Measurements from ENCODE around the gene DTD2.
A peak's percentile ranks its signal among the peaks of the same experiment; 100 is the strongest.
"Not testable (repeated sequence)": the region's sequence is repeated elsewhere in the genome, so short reads cannot be mapped to it uniquely, and the experiment has no call there.

DTD2 gene

DNA sequence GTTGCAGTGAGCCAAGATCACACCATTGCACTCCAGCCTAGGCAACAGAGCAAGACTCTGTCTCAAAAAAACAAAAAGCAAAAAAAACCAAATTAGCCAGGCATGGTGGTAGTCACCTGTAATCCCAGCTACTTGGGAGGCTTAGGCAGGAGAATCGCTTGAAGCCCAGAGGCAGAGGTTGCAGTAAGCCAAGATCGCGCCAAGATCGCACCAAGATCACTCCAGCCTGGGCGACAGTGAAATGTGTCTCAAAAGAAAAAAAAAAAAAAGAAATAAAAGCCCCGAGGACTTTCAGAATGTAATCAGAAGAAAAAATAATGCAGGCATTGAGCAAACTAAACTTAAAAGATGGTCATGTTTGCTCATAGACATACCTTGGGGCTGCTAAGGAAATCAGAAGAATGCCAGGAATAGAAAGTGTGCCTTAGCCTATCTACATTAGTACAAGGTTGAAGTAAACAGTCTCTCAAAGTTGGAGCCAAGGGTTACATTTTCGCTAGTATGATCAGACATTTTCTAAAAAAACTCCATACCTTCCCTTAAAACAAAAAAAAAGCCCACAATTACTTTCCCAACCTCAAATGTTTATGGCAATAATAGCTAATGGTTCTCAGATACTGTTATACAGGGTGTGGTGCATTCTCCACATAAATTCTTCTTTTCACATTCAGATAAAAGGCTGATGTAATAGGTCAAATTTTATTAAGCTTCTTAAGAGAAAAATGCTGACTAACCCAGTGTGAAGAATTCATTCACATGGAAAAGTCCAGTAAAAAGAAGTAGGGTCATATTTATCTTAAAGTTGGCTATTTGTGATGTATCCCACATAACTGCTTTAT, 15.8 kb downstream of the DTD2 start:
- no peak for DNase-seq

DNA sequence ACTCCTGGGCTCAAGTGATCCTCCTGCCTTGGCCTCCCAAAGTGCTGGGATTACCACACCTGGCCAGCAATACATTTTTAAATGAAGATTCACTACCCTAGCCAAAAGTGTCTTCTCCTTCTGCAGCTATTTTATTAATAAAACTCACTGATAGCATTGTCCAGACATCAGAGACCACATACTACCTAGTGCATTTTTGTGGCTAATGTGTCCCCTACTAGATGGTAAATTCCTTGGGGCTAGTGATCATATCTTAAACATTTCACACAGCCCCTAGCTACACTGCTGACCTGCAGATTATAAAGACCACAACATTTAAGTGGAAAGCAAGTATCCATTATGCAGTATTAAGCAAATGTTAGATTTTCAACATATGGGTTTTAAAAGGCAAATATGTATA, 17.0 kb downstream of the DTD2 start:
- DNase-seq = no peak

DNA sequence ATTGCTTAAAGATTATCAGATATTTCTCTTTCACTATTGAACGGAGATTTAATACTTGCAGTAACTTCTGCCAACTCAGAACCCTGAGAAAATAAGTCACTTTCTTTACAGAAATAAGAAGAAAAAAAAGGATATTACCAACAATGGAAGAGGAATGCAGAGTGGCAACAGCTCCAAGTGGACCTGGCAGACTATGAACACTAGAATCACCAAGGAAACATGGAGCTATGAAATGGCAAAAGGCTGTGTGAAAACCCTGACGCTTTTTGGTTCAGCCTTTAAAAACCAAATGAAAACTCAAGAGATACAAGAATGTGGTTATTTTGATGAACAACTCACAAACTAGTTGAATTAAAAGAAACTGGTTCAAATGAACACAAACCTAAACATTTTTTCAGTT, 17.7 kb downstream of the DTD2 start:
- no peak for DNase-seq

DNA sequence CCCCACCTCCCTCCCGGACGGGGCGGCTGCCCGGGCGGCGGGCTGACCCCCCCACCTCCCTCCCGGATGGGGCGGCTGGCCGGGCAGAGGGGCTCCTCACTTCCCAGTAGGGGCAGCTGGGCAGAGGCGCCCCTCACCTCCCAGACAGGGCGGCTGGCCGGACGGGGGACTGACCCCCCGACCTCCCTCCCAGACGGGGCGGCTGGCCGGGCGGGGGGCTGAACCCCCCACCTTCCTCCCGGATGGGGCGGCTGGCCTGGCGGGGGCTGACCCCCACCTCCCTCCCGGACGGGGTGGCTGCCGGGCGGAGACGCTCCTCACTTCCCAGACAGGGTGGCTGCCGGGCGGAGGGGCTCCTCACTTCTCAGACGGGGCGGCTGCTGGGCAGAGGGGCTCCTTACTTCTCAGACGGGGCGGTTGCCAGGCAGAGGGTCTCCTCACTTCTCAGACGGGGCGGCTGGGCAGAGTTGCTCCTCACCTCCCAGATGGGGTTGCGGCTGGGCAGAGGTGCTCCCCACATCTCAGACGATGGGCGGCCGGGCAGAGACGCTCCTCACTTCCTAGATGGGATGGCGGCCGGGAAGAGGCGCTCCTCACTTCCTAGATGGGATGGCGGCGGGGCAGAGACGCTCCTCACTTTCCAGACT, 20.1 kb downstream of the DTD2 start:
- not testable (repeated sequence) for DNase-seq

DNA sequence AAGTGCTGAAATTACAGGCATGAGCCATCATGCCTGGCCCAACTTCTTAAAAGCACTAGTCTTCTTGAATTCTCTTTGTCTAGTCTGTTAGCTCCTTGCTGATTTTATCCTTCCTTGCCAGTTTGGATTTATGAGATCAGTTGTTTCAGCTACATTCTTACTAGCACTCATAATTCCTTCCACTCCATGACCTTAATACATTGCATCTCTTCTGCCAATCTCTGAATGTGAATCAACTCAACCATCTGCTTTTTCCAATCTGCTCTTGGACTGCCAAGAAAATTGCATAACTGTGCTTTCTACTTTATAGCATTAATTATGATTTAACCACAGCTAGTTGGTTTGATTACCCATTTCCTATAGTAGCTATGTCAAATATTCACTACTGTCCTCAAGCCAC, 22.0 kb downstream of the DTD2 start:
- no peak for DNase-seq

DNA sequence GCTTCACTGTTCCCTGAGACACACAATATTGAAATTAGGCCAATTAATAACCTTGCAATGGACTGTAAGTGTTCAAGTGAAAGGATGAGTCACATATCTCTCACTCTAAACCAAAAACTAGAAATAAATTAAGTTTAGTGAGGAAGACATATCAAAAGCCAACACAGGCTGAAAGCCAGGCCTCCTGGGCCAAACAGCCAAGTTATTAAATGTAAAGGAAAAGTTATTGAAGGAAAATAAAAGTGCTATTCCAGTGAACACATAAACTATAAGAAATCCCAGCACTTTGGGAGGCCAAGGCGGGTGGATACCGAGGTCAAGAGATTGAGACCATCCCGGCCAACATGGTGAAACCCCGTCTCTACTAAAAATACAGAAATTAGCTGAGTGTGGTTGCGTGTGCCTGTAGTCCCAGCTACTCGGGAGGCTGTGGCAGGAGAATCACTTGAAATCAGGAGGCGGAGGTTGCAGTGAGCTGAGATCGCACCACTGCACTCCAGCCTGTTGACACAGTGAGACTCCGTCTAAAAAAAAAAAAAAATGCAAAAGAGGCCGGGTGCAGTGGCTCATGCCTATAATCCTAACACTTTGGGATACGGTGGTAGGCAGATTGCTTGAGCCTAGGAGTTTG, 26.6 kb downstream of the DTD2 start:
- no peak for DNase-seq

DNA sequence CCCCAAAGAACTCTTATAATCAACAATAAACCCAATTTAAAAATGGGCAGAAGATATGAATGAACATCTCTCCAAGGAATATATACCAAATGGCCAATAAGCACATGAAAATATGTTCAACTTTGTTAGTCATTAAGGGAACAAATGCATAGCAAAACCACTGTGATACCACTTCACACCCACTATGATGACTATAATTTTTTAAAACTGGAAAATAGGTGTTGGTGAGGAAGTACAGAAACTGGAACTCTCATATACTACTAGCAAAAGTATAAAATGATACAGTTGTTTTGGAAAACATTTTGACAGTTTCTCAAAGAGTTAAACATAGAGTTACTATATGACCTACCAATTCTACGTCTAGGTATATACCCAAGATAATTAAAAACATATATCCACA, 27.5 kb downstream of the DTD2 start:
- DNase-seq = no peak

DNA sequence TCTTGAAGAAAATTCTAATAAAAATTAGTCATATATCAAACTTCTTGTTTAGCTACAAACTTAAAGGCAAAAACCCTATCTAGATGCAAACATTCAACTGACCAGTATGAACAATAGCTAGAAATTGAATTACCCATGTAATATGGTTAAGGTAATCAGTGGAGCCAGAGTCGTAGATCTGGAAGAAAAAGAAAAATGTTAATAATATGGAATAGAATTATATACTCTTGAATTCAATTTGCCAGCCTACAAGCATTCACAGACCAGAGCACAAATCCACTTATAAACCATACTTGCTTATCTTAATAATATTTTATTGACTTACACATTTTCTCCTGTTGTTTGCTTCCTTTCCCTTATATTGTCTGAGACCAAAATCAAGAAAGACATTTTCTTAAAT, 29.3 kb downstream of the DTD2 start:
- no peak for DNase-seq

DNA sequence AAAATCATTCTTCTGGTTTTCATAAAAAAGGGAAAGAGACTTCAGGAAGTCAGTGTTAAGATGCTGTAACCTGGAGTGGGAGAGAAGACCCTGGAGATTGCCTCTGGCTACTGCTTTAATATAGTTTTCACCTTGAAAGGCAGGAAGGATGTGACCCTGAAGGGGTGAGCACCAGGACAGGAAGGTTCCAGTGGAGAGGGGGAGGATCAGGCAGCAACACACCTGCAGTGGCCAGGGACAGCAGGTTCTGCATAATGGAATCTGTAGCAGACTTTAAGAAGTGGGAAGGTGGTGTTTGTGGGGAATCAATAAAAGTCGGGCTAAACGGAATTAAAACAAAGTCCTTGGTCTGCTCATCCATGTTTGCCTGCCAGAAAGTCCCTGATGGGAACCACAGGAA, 30.6 kb downstream of the DTD2 start:
- DNase-seq = no peak

DNA sequence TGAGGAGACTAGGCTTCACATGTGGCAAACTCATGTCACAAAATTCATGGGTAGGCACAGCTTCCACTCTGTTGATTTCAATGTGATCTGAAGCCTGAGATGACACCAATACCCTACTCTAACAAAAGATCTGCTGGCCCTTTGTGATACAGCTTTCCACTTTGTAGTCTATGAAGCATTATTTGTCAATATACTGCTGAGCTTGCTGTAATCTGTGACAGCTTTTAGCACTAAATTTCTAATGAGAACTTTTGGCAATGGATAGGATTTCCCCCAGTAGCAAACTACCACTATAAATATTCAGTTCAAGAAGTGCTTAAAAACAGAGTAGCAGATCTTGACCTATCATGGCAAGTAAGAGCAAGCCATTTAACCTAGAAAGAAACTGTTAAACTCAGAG, 31.4 kb downstream of the DTD2 start:
- no peak for DNase-seq

DNA sequence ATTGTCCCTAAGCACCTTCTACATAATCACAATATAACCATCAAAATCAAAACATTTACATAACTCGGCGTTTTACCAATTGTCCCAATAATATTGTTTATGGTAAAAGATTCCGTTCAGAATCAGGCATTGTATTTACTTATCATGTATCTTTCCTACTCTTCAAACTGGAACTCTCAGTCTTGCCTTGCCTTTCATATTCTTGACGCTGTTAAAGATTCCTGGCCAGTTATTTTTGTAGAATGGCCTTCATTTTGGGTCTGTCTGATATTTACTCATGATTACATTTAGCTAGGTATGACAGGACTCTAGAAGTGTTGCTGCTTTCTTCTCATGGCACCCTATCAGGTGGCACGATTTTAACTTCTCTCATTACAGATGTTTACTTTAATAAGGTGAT, 36.1 kb downstream of the DTD2 start:
- no peak for DNase-seq

DNA sequence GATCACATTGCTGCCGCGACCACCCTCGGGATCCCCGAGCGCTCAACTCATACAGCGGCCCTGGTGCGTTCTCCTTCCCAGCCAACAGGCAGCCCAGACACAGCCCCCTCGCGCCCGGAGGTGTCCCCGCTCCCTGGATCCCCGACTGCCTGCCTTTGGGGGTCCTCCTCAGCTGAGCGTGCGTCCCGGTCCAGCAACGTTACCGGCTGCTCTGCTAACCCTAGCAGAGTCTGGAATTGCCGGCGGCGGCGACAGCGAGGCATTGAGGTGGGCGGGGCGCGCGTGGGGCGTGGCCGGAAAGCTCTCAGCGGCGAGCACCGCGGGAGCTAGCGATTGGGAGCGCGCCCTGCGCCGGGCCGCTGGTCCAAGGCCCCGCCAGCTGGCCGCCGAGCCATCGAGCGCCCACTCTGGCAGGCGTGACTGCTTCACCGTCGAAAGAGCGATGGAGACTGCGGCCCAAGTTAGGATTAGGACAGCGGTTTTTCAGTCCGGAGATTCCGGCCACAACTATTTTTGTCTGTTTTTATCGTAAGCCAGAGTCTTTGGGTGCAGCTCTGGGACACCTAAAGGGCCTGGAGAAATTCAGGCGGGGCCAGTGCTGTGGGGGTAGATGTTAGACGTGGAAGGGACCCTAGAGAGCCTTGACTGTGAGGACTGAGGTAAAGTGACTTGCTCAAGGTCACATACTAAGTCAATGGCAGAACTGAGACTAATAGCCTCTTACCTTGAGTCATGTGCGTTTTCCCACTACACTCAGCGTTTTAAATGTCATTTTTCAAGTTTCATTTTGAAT, 36.8 kb downstream of the DTD2 start, which contains the start of gene HEATR5A:
Gene HEATR5A, minus strand, starts transcription at position 232 of the 793 bp plus-strand sequence. CDS start 17,575 bp downstream, outside the sequence.
- peak; percentile 94 for DNase-seq

DNA sequence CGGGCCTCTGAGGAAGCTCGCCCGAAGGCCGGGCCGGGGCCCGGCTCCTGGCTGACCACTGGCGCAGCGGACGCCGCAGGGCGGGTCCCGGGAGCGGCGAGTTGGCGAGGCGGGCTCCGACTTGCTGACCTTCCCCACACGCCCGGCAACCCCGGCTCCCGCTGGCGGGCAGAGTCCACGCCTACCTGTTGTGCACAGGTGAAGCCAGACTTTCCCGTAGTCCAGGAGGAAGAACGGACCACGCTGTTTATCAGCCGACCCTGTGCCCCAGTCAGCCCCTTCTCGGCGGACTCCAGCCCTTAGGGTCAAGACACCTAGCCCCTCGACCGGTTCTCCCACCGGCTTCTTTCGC, 37.4 kb downstream of the DTD2 start:
- peak; percentile 20 for DNase-seq

DNA sequence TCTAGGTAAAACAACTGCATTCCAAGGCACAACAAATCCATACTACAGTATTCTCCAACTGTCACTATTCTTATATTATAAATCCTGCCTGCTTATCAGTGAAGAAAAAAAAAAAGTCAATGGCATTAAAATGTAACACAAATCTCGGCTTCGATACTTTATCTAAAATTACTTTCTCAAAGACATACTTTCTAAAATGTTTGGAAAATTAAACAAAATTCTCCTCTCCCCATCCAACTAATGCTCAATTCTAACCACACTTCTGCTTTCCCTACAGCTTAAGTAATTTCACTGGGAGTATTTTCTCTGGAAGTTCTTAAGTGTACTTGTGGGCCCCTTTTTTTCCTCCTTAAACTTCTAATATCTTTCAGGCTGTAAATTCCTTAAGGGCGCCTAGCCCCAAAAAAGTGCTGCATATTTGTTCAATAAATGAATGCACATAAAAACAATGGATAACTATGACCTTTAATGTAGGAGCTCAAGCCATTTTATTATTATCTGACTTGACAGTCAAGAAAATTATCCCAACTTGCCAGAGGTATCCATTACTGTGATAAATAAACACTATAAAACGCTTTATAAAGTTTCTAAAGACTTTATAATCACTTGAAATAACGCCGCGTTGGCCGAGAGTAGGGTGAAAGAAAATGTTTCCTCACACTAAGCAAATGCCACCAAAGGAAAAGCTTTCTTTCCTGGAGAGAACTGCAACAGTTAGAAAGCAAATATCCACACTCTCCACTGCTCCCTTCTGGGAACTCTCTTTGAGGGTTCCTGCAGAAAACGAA, 37.9 kb downstream of the DTD2 start:
- DNase-seq = no peak

DNA sequence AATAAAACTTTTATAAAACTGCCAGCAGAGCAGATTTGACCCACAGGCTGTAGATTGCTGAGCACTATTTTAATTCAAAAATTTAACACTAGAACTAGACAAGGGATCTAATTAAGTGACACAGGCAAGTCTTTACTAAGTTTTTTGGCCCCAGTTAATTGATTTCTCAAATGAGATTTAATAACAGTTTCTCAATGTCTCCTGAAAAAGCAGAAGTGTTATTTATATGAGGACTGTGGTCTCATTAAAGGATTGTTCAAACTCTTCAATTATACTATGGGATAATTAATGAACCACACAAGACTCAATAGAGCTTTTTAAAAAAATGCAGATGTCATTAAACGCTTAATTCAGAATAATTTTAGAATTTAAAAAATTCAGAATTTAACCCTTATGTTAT, 38.9 kb downstream of the DTD2 start:
- no peak for DNase-seq

DNA sequence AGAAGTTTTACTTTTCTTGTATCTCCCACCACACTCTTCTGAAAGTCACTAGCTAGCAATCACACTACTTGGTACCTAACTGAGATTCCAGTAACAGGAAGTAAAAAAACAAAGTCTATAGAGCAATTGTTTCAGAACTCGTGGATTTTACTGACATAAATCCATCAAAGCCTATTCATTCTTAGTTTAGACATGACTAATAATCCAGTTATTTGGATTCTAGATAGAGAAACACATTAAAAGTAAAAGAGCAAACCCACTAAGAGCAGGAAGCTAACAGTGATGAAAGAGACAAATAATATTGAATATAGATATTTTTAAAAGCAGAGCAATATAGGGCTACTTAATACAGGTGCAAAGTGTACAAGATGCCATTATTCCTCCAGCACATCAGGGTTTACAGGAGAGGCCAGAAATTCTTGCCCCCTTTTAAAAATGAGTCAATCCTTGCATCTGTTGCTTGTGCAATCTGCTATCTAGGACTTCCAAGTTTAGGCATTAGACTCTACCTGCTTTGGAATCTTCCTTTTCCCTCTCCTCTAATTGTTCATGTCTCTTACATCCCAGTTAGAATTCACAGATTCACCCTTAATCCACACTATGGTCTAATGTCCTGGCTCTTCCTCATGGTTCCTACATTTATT, 43.0 kb downstream of the DTD2 start:
- DNase-seq = no peak

DNA sequence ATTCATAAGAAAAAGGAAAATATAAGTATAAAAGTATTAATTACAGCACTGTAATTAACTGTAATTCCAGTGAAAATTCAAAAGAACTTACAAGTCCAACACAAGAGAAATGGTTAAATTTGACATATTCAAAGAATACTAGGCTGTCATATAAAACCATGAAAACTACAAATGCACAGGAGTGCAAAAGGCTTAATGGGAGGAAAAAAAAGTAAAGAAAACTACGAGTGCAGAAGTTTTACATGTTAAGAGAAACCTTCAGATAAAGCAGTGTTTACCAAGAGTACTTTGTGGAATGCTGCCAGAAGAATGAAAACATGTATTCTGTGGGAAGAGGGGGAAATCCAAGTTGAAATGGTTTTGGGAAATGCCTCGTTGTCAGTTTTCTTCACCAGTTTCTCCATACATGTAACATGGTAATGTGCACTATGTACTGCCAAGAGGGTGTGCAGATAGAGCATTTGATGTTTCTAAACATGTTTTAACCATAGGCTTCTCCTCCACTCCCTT, 46.0 kb downstream of the DTD2 start:
- DNase-seq = no peak

DNA sequence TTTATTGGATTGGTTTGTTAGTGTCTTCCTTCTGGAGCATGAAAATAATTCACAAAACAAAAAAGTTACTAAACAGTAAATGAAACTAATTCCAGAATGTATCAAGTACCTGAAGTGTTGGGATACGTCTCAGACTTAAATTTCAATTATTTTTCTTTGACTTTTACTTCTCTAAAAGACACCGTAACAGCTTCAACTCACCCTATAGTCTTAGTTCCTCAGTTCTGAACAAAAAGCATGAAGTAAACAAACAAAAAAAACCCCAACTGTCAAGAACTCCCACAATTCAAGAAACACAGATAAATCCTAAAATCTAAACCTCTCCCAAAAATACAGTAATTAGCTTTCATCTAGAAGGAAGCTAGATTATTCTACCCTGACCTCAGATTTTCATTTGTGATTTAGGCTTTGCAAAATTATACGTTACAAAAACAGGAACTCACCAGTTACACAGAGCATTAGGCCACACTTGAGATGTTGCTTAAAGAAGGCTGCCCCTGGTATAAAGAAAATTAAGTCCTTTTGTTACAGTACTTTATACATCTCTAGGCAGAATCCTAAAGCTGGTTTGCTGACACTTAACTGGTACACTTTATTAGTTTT, 47.2 kb downstream of the DTD2 start:
- no peak for DNase-seq

DNA sequence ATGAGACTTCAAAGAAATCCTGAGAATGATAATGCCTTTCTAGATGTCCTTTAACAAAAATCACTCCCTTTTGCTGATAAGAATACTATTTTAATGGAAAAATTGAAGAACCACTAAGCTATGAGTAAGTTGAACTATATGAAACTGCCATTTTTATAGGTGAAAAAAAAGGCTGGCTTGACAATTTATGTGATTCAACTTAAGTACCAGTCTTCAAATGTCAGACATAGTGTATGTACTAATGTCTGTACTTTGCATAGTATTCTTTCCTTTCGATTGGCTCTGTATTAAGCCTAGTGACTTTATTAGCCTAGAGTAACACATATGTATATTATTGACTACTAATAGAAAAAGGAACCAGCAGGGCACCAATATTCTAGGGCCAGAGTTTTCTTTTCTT, 48.9 kb downstream of the DTD2 start:
- no peak for DNase-seq

DNA sequence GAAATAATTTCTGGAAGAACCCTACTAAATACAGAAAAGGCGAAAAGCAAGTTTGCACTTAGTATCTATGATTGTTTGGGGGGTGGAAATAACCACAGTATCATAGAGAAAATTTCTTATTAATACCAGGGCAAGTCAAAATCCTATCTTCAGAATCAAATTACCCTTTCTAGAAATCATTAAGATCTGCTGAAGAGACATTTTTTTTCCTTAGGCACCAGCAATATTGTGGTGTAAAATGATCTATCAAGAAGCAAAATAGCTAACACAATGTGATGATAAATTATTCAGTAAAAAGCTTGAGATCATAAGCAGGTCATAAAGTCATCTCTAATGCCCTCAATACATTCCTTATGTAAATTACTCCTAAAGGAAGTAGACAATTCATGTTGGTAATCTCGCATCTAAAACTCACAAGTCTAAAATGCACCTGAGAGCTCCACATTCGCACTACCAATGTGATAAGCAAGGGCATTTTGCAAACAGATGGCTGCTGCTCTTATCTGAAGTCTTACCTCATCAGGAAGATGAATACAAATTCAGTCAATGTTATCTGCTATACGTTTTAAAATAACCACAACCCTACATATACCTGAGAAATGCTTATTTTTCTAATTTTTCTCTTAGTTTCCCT, 51.6 kb downstream of the DTD2 start:
- no peak for DNase-seq

DNA sequence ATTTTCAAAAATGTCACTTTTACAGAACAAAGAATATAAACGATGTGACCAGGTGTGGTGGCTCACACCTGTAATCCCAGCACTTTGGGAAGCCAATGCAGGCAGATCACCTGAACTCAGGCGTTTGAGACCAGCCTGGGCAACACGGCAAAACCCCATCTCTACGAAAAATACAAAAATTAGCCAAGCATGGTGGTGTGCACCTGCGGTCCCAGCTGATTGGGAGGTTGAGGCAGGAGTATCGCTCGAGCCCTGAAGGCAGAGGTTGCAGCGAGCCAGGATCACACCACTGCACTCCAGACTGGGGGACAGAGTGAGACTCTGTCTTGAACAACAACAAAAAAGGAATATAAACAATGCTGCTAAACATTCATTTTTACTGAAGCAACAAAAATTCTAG, 52.2 kb downstream of the DTD2 start:
- no peak for DNase-seq

Data from NCI-H82 (cell line).